Peyer's patch (tissue), 4 donors: ENCODE results near the gene CNST. TPM values are rescaled to one million over a fixed set of nuclear protein-coding genes. Genes with fewer than 3 reads are reported as not detected.
A peak's percentile ranks its signal among the peaks of the same experiment; 100 is the strongest.

ENCODE experiments used
- DNase-seq, 3 donors: peaks; one replicate each; pipeline ENCODE4 v3.0.0-alpha.2; 2017 to 2019
- H3K27ac ChIP-seq, 4 donors: fragments of 200-600 bp; sonication (generic); one replicate each; pipeline ENCODE4 v1.5.1; 2016 to 2019
- H3K27me3 ChIP-seq, 2 donors: fragments of 200-600 bp; sonication (generic); one replicate each; pipeline ENCODE4 v1.5.1; 2019
- H3K36me3 ChIP-seq, 3 donors: fragments of 200-600 bp; sonication (generic); one replicate each; pipeline ENCODE4 v1.5.1; 2016 to 2019
- H3K4me1 ChIP-seq, 4 donors: fragments of 200-600 bp; sonication (generic); one replicate each; pipeline ENCODE4 v1.5.1; 2016 to 2019
- H3K4me3 ChIP-seq, 4 donors: fragments of 200-600 bp; sonication (generic); 1 replicate in 3 of 4; 2 replicates in 1 of 4; pipeline ENCODE4 v1.5.1; 2016 to 2019; ENCODE audit warnings: mild to moderate bottlenecking in 1 of 4
- H3K9me3 ChIP-seq, 4 donors: fragments of 200-600 bp; sonication (generic); one replicate each; pipeline ENCODE4 v1.5.1; 2016 to 2019; ENCODE audit warnings: mild to moderate bottlenecking in 1 of 4
- CTCF ChIP-seq, 6 experiments: fragments of 450-650 bp in 4 of 6; fragments of 200-600 bp in 2 of 6; sonication (generic) in 1 of 6; IDR thresholded peaks; one replicate each; pipeline ENCODE4 v1.5.1; 2017 to 2019; ENCODE audit warnings: antibody characterized with exemption in 6 of 6, mild to moderate bottlenecking in 3 of 6, moderate library complexity in 1 of 6
- POLR2A ChIP-seq, 2 donors: fragments of 450-650 bp; IDR thresholded peaks; one replicate each; pipeline ENCODE4 v1.5.1; 2017; ENCODE audit warnings: antibody characterized with exemption in 2 of 2, mild to moderate bottlenecking in 2 of 2, moderate library complexity in 2 of 2
- total RNA-seq, 4 donors: library from RNA; depleted of rRNA; stranded (reverse); fragments of >200 nt; gene quantifications; one replicate each; pipeline ENCODE4 v1.1.0, GENCODE V29; 2016

CNST gene
- total RNA-seq, 4 donors from 2014 or later = 62.0 to 75.7 (median 69.8) TPM

- Histone ChIP-seq H3K36me3 (peaks cover 0 to 29% (median 0%) of the 10 kb centered on the region in 3 donors), H3K27ac (peak overlapping the region in 1 of 4 donors; percentile 66), H3K9me3 (no peaks in the 10 kb centered on the region), H3K4me3 (no peak overlapping the region), H3K4me1 (peaks cover 0 to 10% (median 2%) of the 10 kb centered on the region in 4 donors), H3K27me3 (no peaks in the 10 kb centered on the region)
- no peak for TF ChIP-seq POLR2A (IDR thresholded peaks at IDR 0.05)
- no peak for TF ChIP-seq CTCF (IDR thresholded peaks at IDR 0.05)
- DNase-seq = no peak
Measured at GRCh38 chr1:246591047-246591446, 24.8 kb downstream of the CNST start.

GRCh38 chr1:246591504-246591903, 25.2 kb downstream of the CNST start:
- Histone ChIP-seq H3K36me3 (peaks cover 0 to 30% (median 0%) of the 10 kb centered on the region in 3 donors), H3K4me1 (peaks cover 0 to 15% (median 2%) of the 10 kb centered on the region in 4 donors), H3K27ac (peak overlapping the region in 2 of 4 donors; percentile 50 to 66), H3K9me3 (no peaks in the 10 kb centered on the region), H3K4me3 (no peak overlapping the region), H3K27me3 (no peaks in the 10 kb centered on the region)
- TF ChIP-seq CTCF (IDR thresholded peaks at IDR 0.05) (no peak), POLR2A (IDR thresholded peaks at IDR 0.05) (no peak)
- no peak for DNase-seq

- peak in 1 of 3 donors; percentile 60 for DNase-seq
- H3K4me1 ChIP-seq = peaks cover 0 to 20% (median 2%) of the 10 kb centered on the region in 4 donors
Measured at GRCh38 chr1:246591958-246592357, 25.7 kb downstream of the CNST start.

GRCh38 chr1:246592695-246593094, 26.4 kb downstream of the CNST start:
- H3K9me3 ChIP-seq = no peaks in the 10 kb centered on the region
- H3K27ac ChIP-seq = peak overlapping the region in 1 of 4 donors; percentile 3

More at GRCh38 chr1:246591958-246592357, 25.7 kb downstream of the CNST start:
- Histone ChIP-seq H3K27ac (peak overlapping the region in 2 of 4 donors; percentile 50 to 66), H3K9me3 (no peaks in the 10 kb centered on the region), H3K36me3 (peaks cover 0 to 30% (median 0%) of the 10 kb centered on the region in 3 donors), H3K4me3 (no peak overlapping the region), H3K27me3 (no peaks in the 10 kb centered on the region)
- TF ChIP-seq CTCF (IDR thresholded peaks at IDR 0.05) (no peak), POLR2A (IDR thresholded peaks at IDR 0.05) (no peak)

GRCh38 chr1:246595146-246595545, 28.9 kb downstream of the CNST start:
- Histone ChIP-seq H3K9me3 (no peaks in the 10 kb centered on the region), H3K27me3 (no peaks in the 10 kb centered on the region), H3K36me3 (peaks cover 0 to 30% (median 0%) of the 10 kb centered on the region in 3 donors), H3K4me1 (peaks cover 0 to 34% (median 0%) of the 10 kb centered on the region in 4 donors), H3K27ac (no peak overlapping the region), H3K4me3 (no peak overlapping the region)
- no peak for DNase-seq
- no peak for TF ChIP-seq CTCF (IDR thresholded peaks at IDR 0.05)
- TF ChIP-seq POLR2A (IDR thresholded peaks at IDR 0.05) = no peak

More at GRCh38 chr1:246592695-246593094, 26.4 kb downstream of the CNST start:
- TF ChIP-seq CTCF (IDR thresholded peaks at IDR 0.05) (no peak), POLR2A (IDR thresholded peaks at IDR 0.05) (no peak)
- peaks cover 0 to 30% (median 0%) of the 10 kb centered on the region in 3 donors for H3K36me3 ChIP-seq
- peaks cover 0 to 25% (median 0%) of the 10 kb centered on the region in 4 donors for H3K4me1 ChIP-seq
- DNase-seq = no peak
- no peaks in the 10 kb centered on the region for H3K27me3 ChIP-seq
- H3K4me3 ChIP-seq = no peak overlapping the region
